GM12891 (cell line): ENCODE data around the gene SPRR1A.

Source experiments
- PAX5 ChIP-seq: IDR thresholded peaks from 2 replicates; pipeline ENCODE4 v1.6.1; 2011; ENCODE audit warnings: low read length, moderate library complexity, mild to moderate bottlenecking; ENCODE audit not compliant: insufficient read depth, severe bottlenecking
- POLR2A ChIP-seq: IDR thresholded peaks from 2 replicates; pipeline ENCODE4 v1.6.1; 2011; ENCODE audit warnings: low read depth, low read length, control low read depth
- POLR2AphosphoS5 ChIP-seq: IDR thresholded peaks from 2 replicates; pipeline ENCODE4 v1.6.1; 2011; ENCODE audit warnings: low read depth, low read length, control low read depth
- SPI1 ChIP-seq: IDR thresholded peaks from 2 replicates; pipeline ENCODE4 v1.6.1; 2011; ENCODE audit warnings: low read depth, low read length, control low read depth
- TAF1 ChIP-seq: IDR thresholded peaks from 2 replicates; pipeline ENCODE4 v1.6.1; 2011; ENCODE audit warnings: low read depth, low read length, control low read depth

- TF ChIP-seq POLR2A (no peak), POLR2AphosphoS5 (no peak), SPI1 (no peak), TAF1 (no peak), PAX5 (no peak)
Observed at GRCh38 chr1:153030895-153031294, 47.0 kb downstream of the SPRR1A start, which contains the start of gene SPRR1B.
